Endothelial cell of umbilical vein (primary cell): ENCODE results near the gene SMIM38. TPM values are rescaled to one million over a fixed set of nuclear protein-coding genes. Genes with fewer than 3 reads are reported as not detected.

ENCODE experiments used
- BruUV-seq: library from RNA; stranded (reverse); fragments of 400-500 nt; replicated peaks from 2 replicates; lab custom pipeline; 2021; lab: Mats Ljungman, UMichigan
- CTCF ChIA-PET: fragments of 300-600, 350-600 bp; sonication (Branson Sonifier 250); formaldehyde crosslinking; loops from one replicate; lab custom pipeline; 2021; ENCODE audit warnings: antibody characterized with exemption, inconsistent platforms; lab: Charles Lee
- POLR2A ChIA-PET: fragments of 300-600, 350-600 bp; sonication (Branson Sonifier 250); formaldehyde crosslinking; loops from one replicate; lab custom pipeline; 2021; ENCODE audit warnings: antibody characterized with exemption, inconsistent platforms; lab: Charles Lee
- DNase-seq: peaks from one replicate; pipeline ENCODE4 v3.0.0-alpha.2; 2011; ENCODE audit warnings: low read depth, low spot score
- FAIRE-seq: peaks from 2 replicates; lab custom pipeline; 2011; peaks lifted over from hg19 to GRCh38; lab: Jason Lieb, UNC
- H2AFZ ChIP-seq: 2 replicates; pipeline ENCODE4 v1.6.0; 2012; ENCODE audit warnings: low read depth, low read length, control low read depth, inconsistent platforms
- H3K27ac ChIP-seq: 2 replicates; pipeline ENCODE4 v1.5.1; 2011; ENCODE audit warnings: low read depth, mild to moderate bottlenecking, control low read depth, low read length, moderate library complexity; ENCODE audit not compliant: insufficient read depth
- H3K27me3 ChIP-seq, 2 experiments: 2 replicates each; pipeline versions ENCODE4 v1.6.0 to v1.6.1; 2011; ENCODE audit warnings: low read length in 2 of 2, mixed read lengths in 1 of 2; ENCODE audit not compliant: control insufficient read depth in 2 of 2, insufficient read depth in 2 of 2
- H3K36me3 ChIP-seq, 2 experiments: 2 replicates in 1 of 2; 3 replicates in 1 of 2; pipeline ENCODE4 v1.5.1; 2011; ENCODE audit warnings: low read length in 2 of 2, mild to moderate bottlenecking in 1 of 2, moderate library complexity in 1 of 2; ENCODE audit not compliant: control insufficient read depth in 2 of 2, insufficient read depth in 2 of 2; ENCODE audit errors: extremely low read depth in 1 of 2
- H3K4me1 ChIP-seq: 3 replicates; pipeline ENCODE4 v1.5.1; 2011; ENCODE audit warnings: mild to moderate bottlenecking, low read length; ENCODE audit not compliant: control insufficient read depth, insufficient read depth; ENCODE audit errors: extremely low read depth
- H3K4me2 ChIP-seq: 2 replicates; pipeline ENCODE4 v1.6.1; 2011; ENCODE audit warnings: low read length, control low read depth, mixed read lengths; ENCODE audit not compliant: insufficient read depth
- H3K4me3 ChIP-seq, 3 experiments: fragments of 200-600 bp in 1 of 3; sonication (generic), shearing (Covaris generic) in 1 of 3; replicated peaks in 1 of 3; 2 replicates each; pipeline ENCODE4 v1.5.1; 2011 to 2016; ENCODE audit warnings: control low read depth in 3 of 3, low read length in 3 of 3, mild to moderate bottlenecking in 2 of 3, inconsistent platforms in 1 of 3, low read depth in 1 of 3, moderate library complexity in 1 of 3; ENCODE audit not compliant: insufficient read depth in 1 of 3
- H3K79me2 ChIP-seq: 2 replicates; pipeline ENCODE4 v1.6.0; 2012; ENCODE audit warnings: low read length, inconsistent platforms; ENCODE audit not compliant: control insufficient read depth, insufficient read depth
- H3K9ac ChIP-seq: replicated peaks from 2 replicates; pipeline ENCODE3; 2011; ENCODE audit warnings: low read length, control low read depth; ENCODE audit not compliant: insufficient read depth; ENCODE audit errors: extremely low read depth
- H3K9me1 ChIP-seq: replicated peaks from 3 replicates; pipeline ENCODE4 v1.6.0; 2011; ENCODE audit warnings: mild to moderate bottlenecking, low read length; ENCODE audit not compliant: control insufficient read depth, insufficient read depth; ENCODE audit errors: extremely low read depth
- H3K9me3 ChIP-seq: replicated peaks from 2 replicates; pipeline ENCODE4 v1.5.1; 2012; ENCODE audit warnings: low read length, inconsistent platforms; ENCODE audit not compliant: control insufficient read depth, insufficient read depth
- H4K20me1 ChIP-seq: replicated peaks from 2 replicates; pipeline ENCODE3; 2011; ENCODE audit warnings: mild to moderate bottlenecking, low read length; ENCODE audit not compliant: control insufficient read depth, insufficient read depth; ENCODE audit errors: extremely low read depth
- CTCF ChIP-seq, 2 donors: IDR thresholded peaks; 1 replicate in 1 of 2; 2 replicates in 1 of 2; pipeline ENCODE4 v1.5.1; 2011; ENCODE audit warnings: low read length in 2 of 2, mild to moderate bottlenecking in 2 of 2, moderate library complexity in 2 of 2, control low read depth in 1 of 2, inconsistent platforms in 1 of 2, low read depth in 1 of 2; ENCODE audit not compliant: insufficient read depth in 1 of 2; ENCODE audit errors: extremely low read depth in 1 of 2
- EZH2 ChIP-seq: IDR thresholded peaks from 2 replicates; pipeline ENCODE4 v1.6.1; 2012; ENCODE audit warnings: borderline replicate concordance, low read depth, mild to moderate bottlenecking, moderate library complexity, low read length, inconsistent platforms; ENCODE audit not compliant: severe bottlenecking
- FOS ChIP-seq: IDR thresholded peaks from 2 replicates; pipeline ENCODE4 v1.6.1; 2011; ENCODE audit warnings: mild to moderate bottlenecking, low read length, moderate library complexity, borderline replicate concordance; ENCODE audit not compliant: insufficient read depth
- GATA2 ChIP-seq: IDR thresholded peaks from 2 replicates; pipeline ENCODE4 v1.7.0; 2011; ENCODE audit warnings: low read depth, mild to moderate bottlenecking, moderate library complexity, mixed read lengths, low read length; ENCODE audit not compliant: insufficient read length, insufficient read depth
- JUN ChIP-seq: IDR thresholded peaks from 2 replicates; pipeline ENCODE4 v1.6.1; 2011; ENCODE audit warnings: borderline replicate concordance, low read depth; ENCODE audit not compliant: insufficient read length, insufficient read depth
- MAX ChIP-seq: IDR thresholded peaks from 2 replicates; pipeline ENCODE4 v1.6.1; 2011; ENCODE audit not compliant: insufficient read depth, insufficient read length
- MYC ChIP-seq: IDR thresholded peaks from one replicate; pipeline ENCODE4 v1.6.1; 2011; ENCODE audit warnings: mild to moderate bottlenecking, low read depth, low read length
- POLR2A ChIP-seq: IDR thresholded peaks from 2 replicates; pipeline ENCODE4 v1.6.1; 2012; ENCODE audit warnings: low read depth, mild to moderate bottlenecking, control low read depth, low read length
- POLR2AphosphoS5 ChIP-seq: IDR thresholded peaks from 2 replicates; pipeline ENCODE4 v1.6.1; 2012; ENCODE audit warnings: low read depth, mild to moderate bottlenecking, control low read depth, low read length, moderate library complexity; ENCODE audit not compliant: insufficient read depth
- dilution Hi-C: fragments of 300-500 bp; cut with MboI; formaldehyde crosslinking; loops from one replicate; pipeline ENCODE4 v1.15.0; 2019; ENCODE audit warnings: low sequenced_read_pairs; ENCODE audit not compliant: extremely low pct_ligation_motif_present
- intact Hi-C: fragments of 100-400 bp; cut with micrococcal nuclease; formaldehyde crosslinking; loops from one replicate; pipeline ENCODE4 v1.10.0; 2022
- polyA plus RNA-seq, 4 experiments: library from polyadenylated mRNA; depleted of rRNA in 3 of 4; stranded (reverse) in 3 of 4; unstranded in 1 of 4; fragments of >200 nt; gene quantifications; 2 replicates each; pipeline versions ENCODE4 v1.2.1 to v1.2.3, GENCODE V29; 2011 to 2012; ENCODE audit warnings: missing spikeins in 1 of 4
- total RNA-seq: library from RNA; stranded (reverse); gene quantifications from 2 replicates; pipeline ENCODE4 v1.2.3, GENCODE V29; 2021

Gene SMIM38
- total and polyA plus RNA-seq, 2 donors (not counting 3 experiments of a cell fraction or from before 2014, with no cell fraction given), result 0.03 TPM; not detected in 1

- Histone ChIP-seq H4K20me1 (no peaks in the 10 kb centered on the region), H3K9me1 (no peaks in the 10 kb centered on the region), H2AFZ (no peak overlapping the region), H3K36me3 (no peaks in the 10 kb centered on the region), H3K9me3 (no peaks in the 10 kb centered on the region), H3K4me1 (peaks cover 18% of the 10 kb centered on the region), H3K27ac (no peak overlapping the region), H3K4me2 (peak overlapping the region; percentile 66), H3K27me3 (no peaks in the 10 kb centered on the region), H3K9ac (no peak overlapping the region), H3K4me3 (no peak overlapping the region), H3K79me2 (no peaks in the 10 kb centered on the region)
- TF ChIP-seq MAX (no peak), POLR2AphosphoS5 (no peak), MYC (no peak), GATA2 (no peak), POLR2A (no peak), JUN (no peak), CTCF (IDR thresholded peaks at IDR 0.05; ENCODE audit: extremely low read depth in 1 of 2, insufficient read depth in 1 of 2, low read depth in 1 of 2, low read length in 2 of 2) (no peak), FOS (no peak), EZH2 (no peak)
- intact Hi-C loops, result loop anchor here (2.0 to 10.0 kb wide), 2 partner anchors 143 to 519 kb away; partner anchors contain the start of gene CCND1
- dilution Hi-C loops, result loop anchor here (25.0 kb wide), 1 partner anchor 540 kb away; no protein-coding TSS in a partner anchor
- CTCF ChIA-PET, result interaction anchor here (1.0 to 1.7 kb wide), 4 partner anchors 9 to 44 kb away, joined by 3 to 7 read pairs (median 4); no protein-coding TSS in a partner anchor
- FAIRE-seq, result no peak
- no peak for DNase-seq
- POLR2A ChIA-PET, result no interaction called here
- no TSS peak for BruUV-seq
Measured at GRCh38 chr11:69122326-69122629, 33.5 kb upstream of the SMIM38 start.
